Ovary (tissue), 3 donors: ENCODE results near the gene WDR37.

Source experiments
- EP300 ChIP-seq: sonication (generic); formaldehyde crosslinking; IDR thresholded peaks from one replicate; pipeline ENCODE4 v1.6.1; 2017; ENCODE audit warnings: antibody characterized with exemption
- POLR2A ChIP-seq: fragments of 450-650 bp; IDR thresholded peaks from one replicate; pipeline ENCODE4 v1.6.1; 2017; ENCODE audit warnings: antibody characterized with exemption, mild to moderate bottlenecking, moderate library complexity
- TF ChIP-seq, protein P1 (sequence below), 3 donors: fragments of 450-650 bp in 2 of 3; fragments of 200-600 bp in 1 of 3; IDR thresholded peaks; one replicate each; pipeline versions ENCODE4 v1.5.1 to v1.8.0; 2016 to 2022; ENCODE audit warnings: antibody characterized with exemption in 3 of 3, mild to moderate bottlenecking in 1 of 3
- donor health status: DM: no; HTN: no; CAD: no.

DNA sequence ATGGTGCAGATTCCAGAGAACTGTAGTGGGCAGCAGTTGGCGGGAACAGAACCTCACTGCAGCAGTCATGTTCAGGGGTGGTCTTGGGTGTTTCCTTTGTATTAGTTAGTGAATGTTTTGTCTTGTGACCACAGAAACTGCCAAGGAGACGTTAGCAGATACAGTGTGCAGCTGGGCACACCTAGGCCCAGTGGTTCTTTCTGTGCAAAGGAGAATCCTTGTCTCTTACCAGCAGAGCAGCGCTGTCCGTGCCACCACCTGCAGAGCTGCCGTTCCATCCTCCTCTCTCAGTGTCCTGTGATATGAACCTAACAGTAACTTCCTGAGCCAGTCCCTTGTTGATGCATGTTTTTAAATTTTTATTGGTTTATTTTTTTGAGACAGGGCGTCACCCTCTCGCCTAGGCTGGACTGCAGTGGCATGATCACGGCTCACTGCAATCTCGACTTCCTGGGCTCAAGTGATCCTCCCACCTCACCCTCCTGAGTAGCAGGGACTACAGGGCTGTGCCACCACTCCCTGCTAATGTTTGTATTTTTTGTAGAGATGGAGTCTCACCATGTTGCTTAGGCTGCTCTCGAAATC lies 60.6 kb downstream of the WDR37 start:
- TF ChIP-seq POLR2A, result no peak
- TF ChIP-seq, protein P1, sequence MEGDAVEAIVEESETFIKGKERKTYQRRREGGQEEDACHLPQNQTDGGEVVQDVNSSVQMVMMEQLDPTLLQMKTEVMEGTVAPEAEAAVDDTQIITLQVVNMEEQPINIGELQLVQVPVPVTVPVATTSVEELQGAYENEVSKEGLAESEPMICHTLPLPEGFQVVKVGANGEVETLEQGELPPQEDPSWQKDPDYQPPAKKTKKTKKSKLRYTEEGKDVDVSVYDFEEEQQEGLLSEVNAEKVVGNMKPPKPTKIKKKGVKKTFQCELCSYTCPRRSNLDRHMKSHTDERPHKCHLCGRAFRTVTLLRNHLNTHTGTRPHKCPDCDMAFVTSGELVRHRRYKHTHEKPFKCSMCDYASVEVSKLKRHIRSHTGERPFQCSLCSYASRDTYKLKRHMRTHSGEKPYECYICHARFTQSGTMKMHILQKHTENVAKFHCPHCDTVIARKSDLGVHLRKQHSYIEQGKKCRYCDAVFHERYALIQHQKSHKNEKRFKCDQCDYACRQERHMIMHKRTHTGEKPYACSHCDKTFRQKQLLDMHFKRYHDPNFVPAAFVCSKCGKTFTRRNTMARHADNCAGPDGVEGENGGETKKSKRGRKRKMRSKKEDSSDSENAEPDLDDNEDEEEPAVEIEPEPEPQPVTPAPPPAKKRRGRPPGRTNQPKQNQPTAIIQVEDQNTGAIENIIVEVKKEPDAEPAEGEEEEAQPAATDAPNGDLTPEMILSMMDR (IDR thresholded peaks at IDR 0.05), result no peak
- TF ChIP-seq EP300, result no peak
